HepG2 (cell line): ENCODE data around the gene CEACAM16. TPM values are rescaled to one million over a fixed set of nuclear protein-coding genes. Genes with fewer than 3 reads are reported as not detected.

ENCODE experiments used
- AHDC1 ChIP-seq: sonication (generic); formaldehyde crosslinking; IDR thresholded peaks from 2 replicates; pipeline ENCODE4 v1.5.1; 2020; ENCODE audit warnings: mild to moderate bottlenecking, missing genetic modification reagents, borderline replicate concordance
- ESRRA ChIP-seq: sonication (generic); formaldehyde crosslinking; IDR thresholded peaks from 2 replicates; pipeline ENCODE4 v1.5.1; 2020; ENCODE audit warnings: mild to moderate bottlenecking, low read depth, missing genetic modification reagents
- GRHL1 ChIP-seq: sonication (generic); formaldehyde crosslinking; conservative IDR thresholded peaks from 2 replicates; pipeline ENCODE4 v1.8.0; 2022; ENCODE audit warnings: missing genetic modification reagents
- POGK ChIP-seq: sonication (generic); formaldehyde crosslinking; conservative IDR thresholded peaks from 2 replicates; pipeline ENCODE4 v1.8.0; 2022; ENCODE audit warnings: mild to moderate bottlenecking, moderate library complexity, missing genetic modification reagents
- POLR2G ChIP-seq: fragments of 200-400 bp; formaldehyde crosslinking; IDR thresholded peaks from 2 replicates; pipeline ENCODE4 v1.6.1; 2018; ENCODE audit warnings: mild to moderate bottlenecking, low read depth, low read length, moderate library complexity
- RORA ChIP-seq: sonication (generic); formaldehyde crosslinking; IDR thresholded peaks from 2 replicates; pipeline ENCODE4 v1.5.0; 2020; ENCODE audit warnings: mild to moderate bottlenecking, missing genetic modification reagents, moderate library complexity
- TP53 ChIP-seq: sonication (generic); formaldehyde crosslinking; conservative IDR thresholded peaks from 2 replicates; pipeline ENCODE4 v1.4.0; 2020; ENCODE audit warnings: missing genetic modification reagents
- ZBTB40 ChIP-seq, 2 experiments: fragments of 450-650 bp in 1 of 2; sonication (generic) in 1 of 2; formaldehyde crosslinking in 1 of 2; IDR thresholded peaks; 2 replicates each; pipeline versions ENCODE4 v1.6.1 to v1.8.0; 2016 to 2022; ENCODE audit warnings: antibody characterized with exemption in 1 of 2, mild to moderate bottlenecking in 1 of 2, missing genetic modification reagents in 1 of 2
- polyA plus RNA-seq, 8 experiments: library from polyadenylated mRNA; depleted of rRNA in 3 of 8; stranded (reverse) in 7 of 8; unstranded in 1 of 8; fragments of >200 nt; fragmentation: Illumina TruSeq in 4 of 8; extraction: Trizol in 4 of 8; gene quantifications; 2 replicates each; pipeline versions ENCODE4 v1.2.1 to v1.2.3, GENCODE V29; 2011 to 2016; ENCODE audit warnings: low read depth in 4 of 8, missing spikeins in 1 of 8, mixed read lengths in 1 of 8; ENCODE audit not compliant: insufficient read depth in 1 of 8
- total RNA-seq, 5 experiments: library from RNA; depleted of rRNA; stranded (reverse); fragments of >200 nt; fragmentation: Illumina TruSeq; extraction: Trizol; gene quantifications; 2 replicates each; pipeline ENCODE4 v1.2.3, GENCODE V29; 2016; ENCODE audit warnings: low read depth in 1 of 5

CEACAM16 gene
- total and polyA plus RNA-seq, 2 of the 13 experiments (the other 11 are each of a cell fraction or from before 2014, with no cell fraction given), result not detected

- TF ChIP-seq ZBTB40 (IDR thresholded peaks at IDR 0.05) (no peak), ZBTB40 (CRISPR knock-in tag; IDR thresholded peaks at IDR 0.05) (no peak), ESRRA (CRISPR knock-in tag) (no peak), POGK (CRISPR knock-in tag) (peak; percentile 38; the same call in 1 of the 2 replicates), RORA (CRISPR knock-in tag) (no peak), GRHL1 (CRISPR knock-in tag) (no peak), POLR2G (no peak), TP53 (CRISPR knock-in tag) (no peak), AHDC1 (0 out of 2 replicates have a peak, but pooled peaks have one; percentile 34)
Observed at GRCh38 chr19:44689290-44690130, 9.4 kb upstream of the CEACAM16 start (continued).
